GM21526 (cell line): ENCODE results near the gene HACD1.

Source experiments
- ATAC-seq: cut with Tn5 transposase; IDR thresholded peaks from one replicate; pipeline ENCODE4 v1.9.1; 2021; ENCODE audit warnings: moderate library complexity; ENCODE audit not compliant: unreplicated experiment, low FRiP score

The HACD1 gene, protein sequence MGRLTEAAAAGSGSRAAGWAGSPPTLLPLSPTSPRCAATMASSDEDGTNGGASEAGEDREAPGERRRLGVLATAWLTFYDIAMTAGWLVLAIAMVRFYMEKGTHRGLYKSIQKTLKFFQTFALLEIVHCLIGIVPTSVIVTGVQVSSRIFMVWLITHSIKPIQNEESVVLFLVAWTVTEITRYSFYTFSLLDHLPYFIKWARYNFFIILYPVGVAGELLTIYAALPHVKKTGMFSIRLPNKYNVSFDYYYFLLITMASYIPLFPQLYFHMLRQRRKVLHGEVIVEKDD

DNA sequence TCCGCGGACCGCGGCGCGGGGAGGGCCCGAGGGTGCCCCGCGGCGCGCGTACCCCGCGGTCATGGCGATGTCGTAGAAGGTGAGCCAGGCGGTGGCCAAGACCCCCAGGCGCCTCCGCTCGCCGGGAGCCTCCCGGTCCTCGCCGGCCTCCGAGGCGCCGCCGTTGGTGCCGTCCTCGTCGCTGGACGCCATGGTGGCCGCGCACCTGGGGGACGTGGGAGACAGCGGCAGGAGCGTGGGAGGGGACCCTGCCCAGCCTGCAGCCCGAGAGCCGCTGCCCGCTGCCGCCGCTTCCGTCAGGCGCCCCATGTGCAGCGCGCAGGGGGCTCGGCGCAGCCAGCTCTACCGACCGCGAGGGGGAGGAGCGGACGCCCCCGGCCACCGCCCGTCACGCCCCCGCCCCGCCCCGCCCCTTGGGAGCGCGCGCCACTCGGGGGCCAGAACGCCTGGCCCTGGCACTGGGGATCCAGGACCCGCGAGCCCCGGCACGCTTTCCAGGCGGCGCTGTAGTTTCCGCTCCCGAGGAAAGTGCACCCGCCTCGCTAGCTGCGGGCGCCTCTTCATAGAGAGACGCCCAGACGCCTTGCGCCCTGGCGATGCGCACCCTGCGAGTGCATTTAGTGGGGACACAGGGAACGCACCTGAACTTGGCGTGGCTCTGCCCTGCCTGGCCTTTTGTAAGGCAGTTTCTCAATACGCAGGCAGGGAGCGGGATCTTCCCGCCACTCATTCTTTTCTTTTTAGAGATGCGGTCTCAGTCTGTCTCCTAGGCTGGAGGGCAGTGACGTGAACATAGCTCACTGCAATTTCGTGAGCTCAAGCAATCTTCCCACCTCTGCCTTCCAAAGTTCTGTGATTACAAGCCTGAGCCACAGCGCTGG is at the start of gene HACD1:
Gene HACD1, minus strand, starts transcription at position 344 of the 881 bp plus-strand sequence. Its CDS starts 35 bp downstream, at position 309.
- peak; percentile 52 for ATAC-seq

DNA sequence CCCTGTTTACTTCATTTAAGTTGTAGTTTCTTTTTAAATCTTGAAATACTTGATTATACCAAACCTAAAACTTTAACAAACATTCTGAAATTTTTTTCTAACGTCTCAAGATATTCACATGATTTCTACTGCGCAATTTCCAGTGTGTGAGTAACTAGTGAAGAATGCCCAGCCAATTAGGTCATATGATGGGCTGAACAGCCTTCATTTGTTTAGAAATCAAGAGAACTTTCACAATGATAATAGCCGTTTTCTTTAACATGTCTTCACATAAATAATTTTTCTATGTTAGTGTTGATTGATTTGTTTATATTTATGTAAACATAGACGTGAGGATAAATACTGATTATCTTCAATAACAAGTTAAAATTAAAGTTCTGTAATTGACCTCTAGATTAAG is 48.6 kb upstream of the HACD1 start:
- ATAC-seq: no peak

DNA sequence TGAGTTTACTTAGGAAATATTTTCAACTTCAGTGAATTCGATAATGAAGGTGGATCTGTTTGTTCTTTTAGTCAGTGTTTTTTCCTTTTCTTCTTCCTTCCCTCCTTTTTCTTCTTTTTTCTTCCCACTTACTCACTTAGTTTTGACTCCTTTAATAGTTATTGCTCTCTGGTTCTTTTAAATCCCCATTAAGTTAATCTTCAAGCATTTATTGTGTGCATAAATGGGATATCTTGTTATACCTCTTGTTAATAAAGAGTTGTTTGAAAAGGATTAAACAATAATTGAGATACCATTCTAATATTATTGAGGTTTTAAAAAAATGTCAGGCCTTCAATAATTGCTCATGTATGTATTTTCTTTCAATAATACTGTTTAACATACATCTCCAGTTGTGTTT is 46.3 kb upstream of the HACD1 start:
- ATAC-seq: no peak

DNA sequence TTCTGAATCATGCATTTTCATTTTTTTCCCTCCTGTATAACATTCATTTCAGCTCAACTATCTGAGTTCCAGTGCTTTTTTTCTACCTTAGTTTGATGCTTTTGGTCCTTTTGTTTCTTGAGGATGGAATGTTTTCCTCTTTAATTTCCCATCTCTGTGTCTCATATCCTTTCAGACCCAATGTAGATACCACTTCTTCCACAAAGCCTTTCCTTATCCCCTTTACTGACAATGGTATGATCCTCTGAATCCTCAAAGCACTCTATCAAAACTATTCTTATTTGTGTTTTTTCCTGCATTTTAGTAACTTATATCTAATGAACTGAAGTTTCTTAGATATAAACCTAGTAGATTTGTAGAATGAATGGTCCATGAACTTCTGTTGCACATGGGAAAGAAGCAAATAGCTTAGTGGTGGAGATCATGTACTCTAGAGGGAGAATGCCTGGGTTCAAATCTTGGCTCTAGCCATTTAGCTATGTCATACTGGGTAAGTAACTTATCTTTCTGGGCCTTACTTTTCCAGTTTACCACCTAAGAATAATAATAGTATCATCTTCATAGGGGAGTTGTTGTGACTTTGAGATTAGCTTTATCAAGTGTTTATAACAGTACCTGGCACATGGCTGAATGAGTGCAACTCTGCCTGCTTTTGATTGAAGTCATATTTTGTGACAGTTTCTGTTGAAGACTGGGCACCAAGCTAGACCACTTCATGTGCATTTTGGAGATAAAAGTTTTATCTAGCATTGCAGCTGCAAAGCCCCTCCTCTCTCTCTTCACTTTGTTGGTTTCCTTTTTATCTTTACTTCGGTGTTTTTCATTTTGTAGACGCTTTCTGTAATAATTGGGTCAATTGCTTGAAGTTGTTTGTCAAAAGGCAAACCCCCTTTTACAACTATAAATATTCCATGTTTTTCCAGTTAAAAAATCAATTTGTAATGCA is 45.3 kb upstream of the HACD1 start:
- no peak for ATAC-seq

DNA sequence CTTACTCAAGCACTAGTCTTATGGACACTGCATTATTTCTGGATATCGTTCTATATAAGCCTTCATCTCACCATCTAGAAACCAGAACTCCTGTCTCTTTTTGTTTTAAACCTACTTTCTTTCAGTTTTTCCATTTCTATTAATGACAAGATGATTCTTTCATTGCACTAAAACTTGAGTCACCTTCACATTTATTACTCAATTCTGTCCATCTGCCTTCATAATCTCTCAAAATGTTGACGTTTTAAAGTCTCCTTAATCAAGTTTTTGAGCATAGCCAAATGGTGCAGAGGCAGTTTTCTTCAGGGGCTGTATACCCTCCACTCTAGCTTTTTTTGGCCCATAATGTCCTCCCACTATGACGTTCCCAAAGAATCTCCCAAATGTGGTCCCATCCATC is 44.3 kb upstream of the HACD1 start:
- ATAC-seq: no peak

DNA sequence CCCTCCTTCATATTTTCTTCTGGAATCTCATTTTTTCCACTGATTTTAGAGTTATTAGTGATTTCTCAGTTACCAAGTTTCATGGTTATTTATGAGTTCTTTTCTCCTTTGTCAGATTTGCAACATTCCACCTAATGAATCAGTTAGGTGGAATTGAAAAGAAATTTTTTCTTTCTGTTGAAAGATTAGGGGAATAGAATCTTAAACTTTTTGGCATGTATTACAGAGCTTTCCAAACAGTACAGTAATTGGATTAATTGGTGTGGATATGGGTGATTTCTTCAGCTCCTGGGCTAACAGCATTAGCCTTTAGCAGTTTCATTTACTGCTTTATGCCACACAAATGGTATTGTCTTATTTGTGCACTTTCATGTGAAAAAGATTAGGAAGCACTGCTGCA is 43.7 kb upstream of the HACD1 start:
- no peak for ATAC-seq

DNA sequence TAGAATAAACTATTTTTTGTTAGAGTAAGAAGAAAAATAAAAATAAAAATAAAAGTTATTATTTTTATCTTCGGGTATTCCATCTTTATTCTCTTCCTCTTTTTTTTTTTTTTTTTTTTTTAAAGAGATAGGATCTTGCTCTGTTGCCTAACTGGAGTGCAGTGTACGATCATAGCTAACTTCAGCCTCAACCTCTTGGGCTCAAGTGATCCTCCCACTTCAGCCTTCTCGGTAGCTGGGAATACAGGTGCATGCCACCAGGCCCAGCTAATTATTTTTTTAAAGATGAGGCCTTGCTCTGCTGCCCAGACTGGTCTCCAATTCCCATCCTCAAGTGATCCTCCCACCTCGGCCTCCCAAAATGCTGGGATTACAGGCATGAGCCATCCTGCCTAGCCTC is 42.2 kb upstream of the HACD1 start:
- ATAC-seq: no peak

DNA sequence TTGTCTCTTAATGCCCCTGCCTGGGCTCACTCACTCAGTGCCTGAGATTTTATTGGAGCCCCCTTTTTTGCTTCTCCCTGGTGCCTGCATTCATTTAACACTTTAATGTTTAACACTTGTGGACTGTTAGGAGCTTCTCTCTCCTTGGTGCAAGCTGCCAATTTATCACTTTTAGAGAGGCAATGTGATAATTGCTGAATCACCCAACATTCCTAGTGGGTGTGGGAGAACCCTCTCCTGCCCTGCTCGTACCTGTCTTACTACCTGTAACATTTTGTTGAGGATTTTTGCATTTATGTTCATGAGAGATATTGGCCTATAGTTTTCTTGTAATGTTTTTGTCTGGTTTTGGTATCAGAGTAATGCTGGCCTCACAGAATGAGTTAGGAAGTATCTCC is 39.9 kb upstream of the HACD1 start:
- ATAC-seq: no peak

DNA sequence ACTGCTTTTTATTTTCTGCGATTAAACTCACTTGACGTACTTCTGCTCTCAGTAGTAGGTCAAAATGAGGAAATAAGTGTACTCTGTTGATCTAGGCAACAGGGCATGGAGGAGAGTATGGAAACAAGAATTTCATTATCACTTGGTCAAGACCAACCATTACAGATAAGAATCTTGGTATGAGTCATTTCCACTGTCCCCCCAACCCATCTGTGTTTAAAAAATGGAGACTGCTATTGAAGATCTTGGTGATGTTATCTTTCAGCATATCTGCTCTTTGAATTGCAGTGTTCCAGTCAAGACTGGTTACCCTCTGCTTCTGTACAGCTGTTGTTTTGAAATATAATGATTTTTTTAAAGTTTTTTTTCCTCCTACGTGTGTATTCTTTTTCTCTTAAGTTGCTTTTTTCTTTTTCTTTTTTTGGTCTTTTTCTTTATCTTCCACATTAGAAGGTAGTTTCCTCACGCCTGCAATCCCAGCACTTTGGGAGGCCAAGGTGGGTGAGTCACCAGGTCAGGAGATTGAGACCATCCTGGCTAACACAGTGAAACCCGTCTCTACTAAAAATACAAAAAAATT is 38.5 kb upstream of the HACD1 start:
- ATAC-seq: peak; percentile 92

DNA sequence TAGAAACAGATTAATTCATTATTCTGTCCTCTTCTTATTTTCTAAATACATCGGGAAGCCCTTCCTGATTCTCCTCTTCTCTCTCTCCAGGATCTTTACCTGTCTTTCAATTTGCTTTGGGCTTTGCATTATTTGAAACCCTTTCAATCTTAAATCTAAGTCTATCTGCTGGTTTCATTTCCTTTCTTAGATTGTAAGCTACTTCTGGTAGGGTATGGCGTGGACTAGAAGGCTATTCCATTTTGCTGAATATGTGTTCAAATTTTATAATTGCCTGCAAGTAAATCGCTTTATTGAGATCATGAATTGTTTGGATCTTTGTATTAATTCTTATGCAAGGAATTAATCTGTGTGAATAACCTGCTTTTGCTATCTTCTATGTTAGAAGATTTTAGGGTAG is 37.8 kb upstream of the HACD1 start:
- ATAC-seq: peak; percentile 34

DNA sequence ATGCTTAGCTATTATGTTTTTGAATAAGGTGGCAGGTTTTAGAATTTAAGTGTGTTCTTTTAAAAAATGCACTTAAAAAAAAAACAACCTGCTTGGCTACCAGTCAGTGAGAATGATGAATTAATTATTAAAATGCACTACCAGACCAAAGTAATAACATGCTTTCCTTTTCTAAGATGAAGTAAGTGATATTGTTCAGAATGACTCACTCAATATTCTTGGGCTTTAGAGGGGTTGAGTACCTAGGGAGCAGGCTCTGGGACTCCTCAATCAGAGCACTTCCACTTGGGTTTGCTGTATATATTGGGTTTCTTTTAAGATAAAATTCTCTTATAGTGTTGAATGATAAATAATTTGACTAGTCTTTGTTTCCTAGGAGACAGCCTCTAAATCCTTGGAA is 35.4 kb upstream of the HACD1 start:
- ATAC-seq: no peak

DNA sequence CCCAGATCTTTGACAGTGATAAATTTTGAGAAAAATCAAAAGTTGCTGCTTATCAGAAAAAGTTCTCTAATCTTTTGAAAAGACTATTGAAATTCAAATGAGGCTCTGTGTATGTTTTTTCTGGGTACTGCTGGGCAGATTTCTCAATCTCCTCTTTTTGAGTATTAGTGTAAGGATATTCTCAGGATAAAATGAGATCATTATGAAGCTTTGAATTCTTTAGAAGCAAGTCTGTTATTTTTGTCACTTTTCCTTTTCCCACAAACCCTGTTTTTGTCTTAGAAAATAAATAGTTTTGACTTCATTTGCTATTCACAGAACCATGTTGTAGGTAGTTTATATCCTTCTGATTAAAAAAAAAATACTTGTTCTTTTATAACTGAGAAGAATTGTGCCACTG is 34.7 kb upstream of the HACD1 start:
- ATAC-seq: no peak

DNA sequence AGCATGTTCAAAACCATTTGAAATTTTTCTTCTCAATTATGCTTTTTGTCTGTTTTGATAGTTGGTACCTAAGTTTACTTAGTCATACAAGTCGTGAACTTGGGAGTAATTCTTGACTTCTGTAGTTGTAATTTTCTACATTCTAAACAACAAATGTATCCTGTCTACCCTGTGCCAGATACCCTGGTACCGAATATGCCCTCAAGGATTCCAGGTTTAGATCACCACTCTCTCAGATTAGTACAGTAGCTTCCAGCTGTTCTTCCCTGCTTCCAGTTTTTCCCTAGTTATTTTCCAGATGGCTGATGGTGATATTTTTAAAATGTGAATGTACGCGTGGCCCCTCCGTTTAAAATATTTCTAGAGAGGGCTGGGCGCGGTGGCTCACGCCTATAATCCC is 33.2 kb upstream of the HACD1 start:
- ATAC-seq: no peak

DNA sequence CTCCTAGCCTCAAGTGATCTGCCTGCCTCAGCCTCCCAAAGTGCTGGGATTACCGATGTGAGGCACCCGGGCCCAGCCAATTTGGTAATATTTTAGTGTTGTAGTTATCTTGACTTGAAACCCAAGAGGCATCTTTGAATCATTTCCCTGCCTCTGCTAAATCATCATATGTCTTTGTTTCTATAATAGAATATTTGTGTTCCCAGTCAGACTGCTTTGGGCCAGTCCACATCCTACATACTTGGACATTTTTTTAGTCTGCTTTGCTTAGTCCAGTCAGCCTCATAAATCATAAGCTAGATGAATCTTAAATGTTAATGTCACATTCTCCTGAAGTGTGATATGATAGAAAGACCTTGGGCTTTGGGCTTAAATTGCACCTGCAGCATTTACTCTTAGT is 32.7 kb upstream of the HACD1 start:
- ATAC-seq: no peak

DNA sequence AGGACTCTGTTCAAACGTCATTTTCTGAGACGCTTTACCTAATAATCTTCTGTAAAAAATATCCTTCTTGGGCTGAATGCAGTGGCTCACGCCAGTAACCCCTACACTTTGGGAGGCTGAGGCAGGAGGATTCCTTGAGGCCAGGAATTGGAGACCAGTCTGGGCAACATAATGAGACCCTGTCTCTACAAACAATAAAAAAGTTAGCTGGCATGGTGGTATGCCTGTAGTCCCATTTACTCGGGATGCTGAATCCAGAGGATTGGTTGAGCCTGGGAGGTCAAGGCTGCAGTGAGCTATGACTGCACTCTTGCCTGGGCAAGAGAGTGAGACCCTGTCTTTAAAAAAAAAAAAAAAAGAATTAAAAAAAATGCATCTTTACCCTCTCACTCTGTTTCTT is 31.9 kb upstream of the HACD1 start:
- no peak for ATAC-seq

DNA sequence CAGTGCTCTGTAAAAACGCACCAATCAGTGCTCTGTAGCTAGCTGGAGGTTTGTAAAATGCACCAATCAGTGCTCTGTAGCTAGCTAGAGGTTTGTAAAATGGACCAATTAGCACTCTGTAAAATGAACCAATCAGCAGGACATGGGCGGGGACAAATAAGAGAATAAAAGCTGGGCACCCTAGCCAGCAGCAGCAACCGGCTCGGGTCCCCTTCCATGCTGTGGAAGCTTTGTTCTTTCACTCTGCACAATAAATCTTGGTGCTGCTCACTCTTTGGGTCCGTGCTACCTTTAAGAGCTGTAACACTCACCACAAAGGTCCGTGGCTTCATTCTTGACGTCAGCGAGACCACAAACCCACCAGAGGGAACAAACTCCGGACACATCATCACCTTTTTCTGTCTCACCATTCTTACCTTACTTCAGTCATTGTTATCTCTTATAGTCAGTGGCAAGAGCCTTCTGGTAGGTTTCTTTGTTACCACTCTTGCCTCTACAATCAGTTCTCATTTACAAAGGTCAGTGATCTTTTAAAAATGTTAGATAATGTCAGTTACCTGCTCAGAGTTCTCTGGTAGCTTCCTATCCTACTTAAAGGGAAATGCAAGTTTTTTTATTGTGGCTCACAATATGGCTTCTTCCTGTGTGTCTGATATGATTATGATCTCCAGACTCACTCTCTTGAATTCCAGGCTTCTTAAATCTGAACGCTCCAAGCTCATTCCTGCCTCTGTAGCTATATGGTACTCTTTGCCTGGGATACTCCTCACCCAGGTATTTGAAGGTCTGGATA is 31.3 kb upstream of the HACD1 start:
- no peak for ATAC-seq

DNA sequence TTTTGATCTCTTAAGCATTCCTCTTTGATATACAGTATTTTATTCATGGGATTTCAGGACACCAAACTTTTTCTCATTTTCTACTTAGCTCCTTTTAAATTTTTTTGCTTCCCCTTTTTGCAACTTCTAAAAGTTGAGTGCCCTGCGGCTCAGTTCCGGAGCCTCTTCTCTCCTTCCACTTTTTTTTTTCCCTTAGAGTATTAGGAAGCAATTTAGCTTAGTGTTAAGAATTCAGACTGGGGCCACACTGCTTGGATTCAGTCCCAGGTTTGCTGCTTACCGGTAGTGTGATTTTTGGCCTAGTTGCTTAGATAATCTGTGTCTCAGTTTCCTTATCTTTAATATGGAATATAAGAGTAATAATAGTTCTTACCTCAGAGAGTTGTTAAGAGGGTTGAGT is 30.2 kb upstream of the HACD1 start:
- ATAC-seq: no peak

DNA sequence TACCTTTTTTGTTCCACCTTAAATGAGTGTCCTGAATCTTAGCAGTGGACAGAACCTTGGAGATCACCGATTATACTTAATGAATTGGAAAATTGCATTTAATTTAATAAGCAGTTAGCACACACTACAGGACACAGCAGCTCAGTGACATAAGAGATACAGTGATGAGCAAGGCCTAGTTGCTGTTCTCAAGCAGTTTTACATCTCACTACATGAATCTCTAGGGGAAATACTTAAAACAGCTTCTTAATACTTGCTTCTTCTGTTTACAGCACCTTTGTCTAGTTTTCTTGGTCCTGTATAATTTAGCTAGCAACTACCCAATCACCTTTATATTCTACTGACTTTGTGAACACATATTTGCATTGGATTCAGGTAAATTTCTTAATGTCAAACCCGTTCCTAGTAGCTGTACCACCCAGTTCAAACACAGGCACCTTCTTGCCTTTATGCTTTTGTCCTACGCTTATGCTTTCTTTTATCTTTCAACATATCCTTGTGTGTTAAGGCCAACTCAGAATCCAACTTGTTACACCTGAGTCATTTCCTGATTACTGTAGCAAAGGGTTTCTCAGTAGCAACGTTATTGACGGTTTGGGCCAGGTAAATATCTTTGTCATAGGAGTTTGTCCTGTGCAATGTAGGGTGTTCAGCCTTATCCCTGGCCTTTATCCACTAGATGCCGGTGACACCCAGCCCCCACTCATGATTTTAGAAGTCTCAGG is 28.6 kb upstream of the HACD1 start:
- ATAC-seq: no peak

DNA sequence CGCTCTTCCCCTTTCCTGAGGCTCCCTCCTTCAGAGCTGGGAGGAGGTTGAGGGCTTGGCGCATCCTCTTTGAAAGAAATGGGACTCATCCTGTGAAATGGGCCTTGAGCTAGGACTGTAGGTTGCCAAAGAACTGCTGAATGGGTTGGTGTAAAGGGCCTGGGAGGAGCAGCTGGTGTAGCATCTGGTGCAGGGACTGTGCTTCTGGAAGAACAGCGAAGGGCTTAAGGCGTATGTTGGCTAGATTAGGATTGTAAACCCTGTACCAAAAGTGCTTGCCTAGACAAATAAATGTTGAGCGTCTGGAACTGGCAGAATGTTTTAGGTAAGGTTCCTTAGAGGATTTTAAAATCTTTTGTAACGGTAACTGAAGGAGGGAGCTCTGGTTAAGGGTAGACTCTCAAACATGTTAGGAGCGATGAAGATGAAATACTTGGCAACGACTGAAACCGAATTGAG is 27.3 kb upstream of the HACD1 start:
- ATAC-seq: peak; percentile 33
